Omental fat pad (tissue), 4 donors: ENCODE data around the gene YJEFN3. TPM values are rescaled to one million over a fixed set of nuclear protein-coding genes. Genes with fewer than 3 reads are reported as not detected.

ENCODE experiments used
- ATAC-seq: fragments of 150-250 bp; one replicate; pipeline ENCODE4 v1.9.1; 2016; ENCODE audit warnings: mild to moderate bottlenecking, moderate library complexity; ENCODE audit not compliant: low FRiP score
- DNase-seq: peaks from one replicate; pipeline ENCODE4 v3.0.0-alpha.2; 2019; ENCODE audit warnings: low spot score
- total RNA-seq, 4 donors: library from RNA; depleted of rRNA; stranded (reverse); fragments of >200 nt; gene quantifications; one replicate each; pipeline ENCODE4 v1.1.0, GENCODE V29; 2016
- TF ChIP-seq, protein P1 (sequence below), 3 donors: fragments of 450-650 bp; IDR thresholded peaks; one replicate each; pipeline ENCODE4 v1.5.1; 2016 to 2017; ENCODE audit warnings: antibody characterized with exemption in 3 of 3, mild to moderate bottlenecking in 3 of 3, moderate library complexity in 2 of 3

The YJEFN3 gene
- total RNA-seq, 4 donors from 2014 or later: 0.75 to 1.1 (median 0.90) TPM

DNA sequence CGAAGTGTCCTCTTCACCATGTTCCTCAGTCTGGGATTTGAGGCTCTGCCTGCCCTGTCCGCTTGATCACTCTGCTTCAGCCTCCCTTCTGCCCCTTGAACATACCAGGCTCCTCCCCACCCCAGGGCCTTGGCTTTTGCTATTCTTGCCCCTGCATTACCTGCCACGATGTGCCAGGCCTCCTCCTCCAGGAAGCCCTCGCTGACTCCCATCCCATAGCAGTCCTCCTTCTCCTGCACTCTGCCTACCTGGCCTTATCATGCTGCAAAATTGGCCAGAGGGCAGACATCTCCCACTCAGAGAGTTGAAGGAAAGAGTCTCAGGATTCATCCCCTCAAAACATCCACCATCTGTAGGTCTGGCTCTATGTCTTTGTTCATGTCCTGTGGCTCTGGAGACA is 2.2 kb downstream of the YJEFN3 start:
- DNase-seq (no peak), ATAC-seq (no peak)
- TF ChIP-seq, protein P1, sequence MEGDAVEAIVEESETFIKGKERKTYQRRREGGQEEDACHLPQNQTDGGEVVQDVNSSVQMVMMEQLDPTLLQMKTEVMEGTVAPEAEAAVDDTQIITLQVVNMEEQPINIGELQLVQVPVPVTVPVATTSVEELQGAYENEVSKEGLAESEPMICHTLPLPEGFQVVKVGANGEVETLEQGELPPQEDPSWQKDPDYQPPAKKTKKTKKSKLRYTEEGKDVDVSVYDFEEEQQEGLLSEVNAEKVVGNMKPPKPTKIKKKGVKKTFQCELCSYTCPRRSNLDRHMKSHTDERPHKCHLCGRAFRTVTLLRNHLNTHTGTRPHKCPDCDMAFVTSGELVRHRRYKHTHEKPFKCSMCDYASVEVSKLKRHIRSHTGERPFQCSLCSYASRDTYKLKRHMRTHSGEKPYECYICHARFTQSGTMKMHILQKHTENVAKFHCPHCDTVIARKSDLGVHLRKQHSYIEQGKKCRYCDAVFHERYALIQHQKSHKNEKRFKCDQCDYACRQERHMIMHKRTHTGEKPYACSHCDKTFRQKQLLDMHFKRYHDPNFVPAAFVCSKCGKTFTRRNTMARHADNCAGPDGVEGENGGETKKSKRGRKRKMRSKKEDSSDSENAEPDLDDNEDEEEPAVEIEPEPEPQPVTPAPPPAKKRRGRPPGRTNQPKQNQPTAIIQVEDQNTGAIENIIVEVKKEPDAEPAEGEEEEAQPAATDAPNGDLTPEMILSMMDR (IDR thresholded peaks at IDR 0.05): no peak

DNA sequence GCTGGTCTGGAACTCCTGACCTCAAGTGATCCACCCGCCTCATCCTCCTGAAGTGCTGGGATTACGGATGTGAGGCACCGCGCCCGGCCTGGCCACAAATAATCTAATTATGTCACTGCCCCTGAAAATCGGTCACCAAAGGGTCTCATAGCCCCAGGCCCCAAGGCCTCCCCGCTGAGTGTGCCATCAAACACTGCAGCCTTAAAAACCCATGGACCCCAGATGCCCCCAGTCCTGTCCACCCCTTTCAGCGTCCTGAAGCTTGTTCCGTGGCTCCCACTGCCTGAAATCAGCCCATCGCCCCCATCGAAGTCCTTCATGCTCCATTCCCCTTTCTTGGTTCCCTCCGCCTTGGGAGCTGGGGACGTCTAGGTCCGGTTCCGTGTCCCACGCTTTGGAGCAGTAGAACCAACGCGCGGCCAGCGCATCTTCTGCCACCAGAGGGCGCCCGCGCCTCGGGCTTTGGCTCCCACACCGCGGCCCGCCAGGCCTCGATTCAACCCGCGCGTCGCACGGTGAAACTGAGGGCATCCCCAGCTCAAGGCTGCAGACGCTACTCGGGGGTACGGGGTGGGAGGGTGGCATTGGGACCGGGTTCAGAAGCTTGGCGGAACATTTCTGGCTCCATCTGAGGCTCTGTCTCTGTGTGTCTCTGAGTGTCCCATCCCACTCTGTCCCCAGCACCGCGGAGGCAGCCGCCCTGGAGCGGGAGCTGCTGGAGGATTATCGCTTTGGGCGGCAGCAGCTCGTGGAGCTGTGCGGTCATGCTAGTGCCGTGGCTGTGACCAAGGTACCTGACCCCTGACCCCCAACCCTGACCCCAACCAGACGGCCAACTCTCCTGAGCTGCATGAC is 3.5 kb downstream of the YJEFN3 start:
- peak; percentile 49 for ATAC-seq
- TF ChIP-seq, protein P1 (IDR thresholded peaks at IDR 0.05): peak in 2 of 3 donors; percentile 63
- peak; percentile 82 for DNase-seq

DNA sequence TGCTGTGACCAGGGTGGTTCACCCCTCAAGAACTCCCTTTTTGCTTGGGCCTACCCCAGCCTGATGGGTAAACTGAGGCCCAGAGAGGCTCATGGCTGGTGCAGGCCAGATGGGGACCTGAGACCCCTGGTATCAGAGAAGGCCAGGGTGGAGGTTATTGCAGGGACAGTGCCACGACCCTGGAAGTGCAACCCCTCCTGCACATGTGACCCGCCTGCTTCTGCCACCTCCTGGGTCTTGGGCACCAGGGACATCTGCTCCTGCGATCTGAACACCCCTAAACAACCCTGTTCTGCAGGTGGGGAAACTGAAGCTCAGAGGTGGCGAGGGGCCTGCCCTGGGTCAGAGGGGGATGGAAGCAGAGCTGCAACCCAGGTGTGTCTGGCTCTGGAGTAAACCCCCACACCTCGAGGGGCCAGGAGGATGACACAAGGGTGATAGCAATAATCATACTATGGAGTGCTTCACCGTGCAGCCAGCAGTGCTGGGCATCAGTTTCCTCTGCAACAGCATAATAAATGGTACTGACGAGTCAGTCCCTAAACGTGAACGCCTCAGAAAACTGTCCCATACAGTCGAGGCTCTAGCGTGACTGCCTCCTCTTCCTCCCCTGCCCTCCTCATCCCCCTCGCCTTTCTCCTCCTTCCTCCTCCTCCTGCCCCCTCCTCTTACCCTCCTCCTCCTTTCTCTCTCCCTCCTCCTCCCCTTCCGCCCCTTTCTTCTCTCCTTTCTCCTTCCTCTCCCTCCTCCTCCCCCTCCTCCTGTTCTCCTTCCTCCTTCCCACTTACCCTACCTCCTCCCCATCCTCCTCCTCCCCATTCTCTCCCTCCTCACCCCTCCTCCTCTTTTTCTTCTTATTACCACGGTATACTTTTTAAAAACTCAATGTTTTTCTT is 4.3 kb downstream of the YJEFN3 start:
- ATAC-seq (peak; percentile 3), DNase-seq (no peak)
- TF ChIP-seq, protein P1 (IDR thresholded peaks at IDR 0.05): no peak

DNA sequence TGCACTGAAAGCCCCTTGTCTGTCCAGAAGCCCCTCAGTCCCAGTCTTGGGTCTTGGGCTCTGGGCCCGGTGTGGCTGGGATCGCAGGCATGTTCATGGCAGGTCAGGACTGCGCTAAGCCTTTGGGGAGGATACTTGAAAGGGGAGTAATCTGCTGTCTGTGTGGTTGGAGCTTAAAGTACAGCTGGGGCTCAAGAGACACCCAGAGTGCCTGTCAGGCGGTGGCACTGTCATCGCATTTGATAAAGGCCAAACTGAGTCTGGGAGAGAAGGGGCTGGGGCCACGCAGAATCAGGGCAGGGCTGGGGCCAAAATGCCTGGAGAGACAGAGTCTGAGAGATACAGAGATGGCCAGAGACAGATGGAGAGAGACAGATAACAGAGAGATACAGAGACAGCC is 5.1 kb downstream of the YJEFN3 start:
- no peak for ATAC-seq
- TF ChIP-seq, protein P1 (IDR thresholded peaks at IDR 0.05): no peak
- no peak for DNase-seq

DNA sequence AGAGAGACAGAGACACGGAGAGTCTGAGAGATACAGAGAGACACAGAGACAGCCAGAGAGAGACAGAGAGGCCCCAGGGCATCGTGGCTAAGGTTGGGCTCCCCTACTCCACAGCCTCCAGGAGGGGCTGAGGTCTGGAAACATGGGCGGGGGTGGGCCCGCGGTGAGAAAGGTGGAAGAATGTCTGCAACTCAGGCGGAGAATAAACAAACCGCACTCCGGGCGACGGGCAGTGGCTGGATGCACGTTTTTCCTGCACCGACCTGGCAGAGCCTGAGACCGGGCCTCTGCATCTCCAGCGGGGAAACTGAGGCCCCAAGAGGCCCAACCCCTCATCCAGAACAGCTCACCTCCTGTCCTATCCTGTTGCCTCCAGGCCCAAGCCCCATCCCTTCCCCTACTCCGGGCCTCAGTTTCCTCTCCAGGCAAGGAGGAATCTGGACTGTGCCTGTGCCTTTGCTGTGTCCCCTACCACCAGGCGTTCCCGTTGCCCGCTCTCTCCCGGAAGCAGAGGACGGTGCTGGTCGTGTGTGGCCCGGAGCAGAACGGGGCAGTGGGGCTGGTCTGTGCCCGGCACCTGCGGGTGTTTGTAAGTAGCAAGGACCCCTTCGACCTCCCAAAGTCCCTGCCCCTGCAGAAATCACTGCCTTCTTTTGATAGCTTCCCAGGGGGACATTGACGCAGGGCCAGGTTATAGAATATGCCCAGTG is 6.0 kb downstream of the YJEFN3 start:
- ATAC-seq (no peak), DNase-seq (no peak)
- TF ChIP-seq, protein P1 (IDR thresholded peaks at IDR 0.05): no peak

DNA sequence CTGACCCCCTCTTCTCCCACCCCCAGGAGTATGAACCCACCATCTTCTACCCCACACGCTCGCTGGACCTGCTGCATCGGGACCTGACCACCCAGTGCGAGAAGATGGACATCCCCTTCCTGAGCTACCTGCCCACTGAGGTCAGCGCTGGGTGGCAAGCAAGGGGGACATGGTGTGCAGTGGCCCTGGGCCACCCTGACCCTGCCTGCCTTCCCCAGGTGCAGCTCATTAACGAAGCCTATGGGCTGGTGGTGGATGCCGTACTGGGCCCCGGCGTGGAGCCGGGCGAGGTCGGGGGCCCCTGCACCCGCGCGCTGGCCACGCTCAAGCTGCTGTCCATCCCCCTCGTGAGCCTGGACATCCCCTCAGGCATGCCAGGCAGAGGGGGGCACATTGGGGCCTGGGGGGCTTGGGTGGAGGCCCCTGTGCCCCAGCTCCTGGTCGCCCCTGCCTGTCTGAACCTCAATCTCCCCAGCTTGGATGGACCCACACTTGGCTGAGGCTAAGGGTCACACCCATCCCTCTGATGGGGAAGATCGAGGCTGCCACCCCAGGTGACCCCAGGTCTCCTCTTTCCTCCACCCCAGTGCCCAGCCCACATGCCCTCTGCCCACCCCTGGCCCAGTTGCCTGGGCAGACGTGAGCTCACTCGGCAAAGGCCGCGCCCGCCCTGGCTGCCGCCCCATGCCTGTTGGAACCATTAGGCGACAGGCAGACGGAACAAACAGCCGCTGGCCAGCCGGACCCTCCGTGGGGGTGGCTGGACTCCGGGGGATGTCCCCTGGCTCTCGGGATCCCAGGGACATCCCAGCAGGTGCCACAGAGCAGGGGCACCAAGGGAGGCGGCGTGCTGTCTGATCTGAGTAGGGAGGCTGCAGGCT is 6.8 kb downstream of the YJEFN3 start:
- ATAC-seq (no peak), DNase-seq (no peak)
- TF ChIP-seq, protein P1 (IDR thresholded peaks at IDR 0.05): no peak
